Stimulated activated CD8-positive, alpha-beta memory T cell treated with anti-CD3 and anti-CD28 coated beads, Interleukin-15, amount 100 ng/mL, for 1 hour (primary cell): Measurements from ENCODE around the gene CD1D.
"Not testable (repeated sequence)": the region's sequence is repeated elsewhere in the genome, so short reads cannot be mapped to it uniquely, and the experiment has no call there.

Experiments used
- DNase-seq: peaks from one replicate; pipeline ENCODE4 v3.0.0-alpha.2; 2020; ENCODE audit warnings: low read depth

Gene CD1D

GRCh38 chr1:158176399-158176798 lies 4.3 kb upstream of the CD1D start:
- DNase-seq, result no peak

GRCh38 chr1:158176849-158177699 lies 3.6 kb upstream of the CD1D start:
- DNase-seq, result not testable (repeated sequence)

- DNase-seq, result no peak
Observed at GRCh38 chr1:158177700-158178450, 2.8 kb upstream of the CD1D start.

- no peak for DNase-seq
Observed at GRCh38 chr1:158179301-158180041, 1.2 kb upstream of the CD1D start.

GRCh38 chr1:158181577-158181922 lies 855 bp downstream of the CD1D start:
- DNase-seq, result no peak

GRCh38 chr1:158185770-158186169 lies 5.1 kb downstream of the CD1D start:
- DNase-seq, result no peak

GRCh38 chr1:158186180-158186579 lies 5.5 kb downstream of the CD1D start:
- DNase-seq, result no peak

- no peak for DNase-seq
Observed at GRCh38 chr1:158188611-158189010, 7.9 kb downstream of the CD1D start.

- DNase-seq, result no peak
Observed at GRCh38 chr1:158189624-158190023, 8.9 kb downstream of the CD1D start.

GRCh38 chr1:158191299-158191698 lies 10.6 kb downstream of the CD1D start:
- DNase-seq, result no peak

- no peak for DNase-seq
Observed at GRCh38 chr1:158196461-158196860, 15.8 kb downstream of the CD1D start.

- no peak for DNase-seq
Observed at GRCh38 chr1:158199849-158200248, 19.2 kb downstream of the CD1D start.

- no peak for DNase-seq
Observed at GRCh38 chr1:158200527-158200926, 19.8 kb downstream of the CD1D start.

GRCh38 chr1:158203693-158204457 lies 23.2 kb downstream of the CD1D start:
- DNase-seq, result no peak

GRCh38 chr1:158204458-158204827 lies 23.7 kb downstream of the CD1D start:
- no peak for DNase-seq

- DNase-seq, result no peak
Observed at GRCh38 chr1:158208586-158209116, 28.0 kb downstream of the CD1D start.

GRCh38 chr1:158212320-158212719 lies 31.6 kb downstream of the CD1D start:
- no peak for DNase-seq

- not testable (repeated sequence) for DNase-seq
Observed at GRCh38 chr1:158223445-158223844, 42.8 kb downstream of the CD1D start.

- no peak for DNase-seq
Observed at GRCh38 chr1:158227904-158228623, 47.4 kb downstream of the CD1D start.
